Mesenchymal stem cell (in vitro differentiated cells and primary cell): ENCODE data around the gene CAMTA1.

ENCODE experiments used
- DNase-seq: peaks from one replicate; pipeline ENCODE4 v3.0.0-alpha.2; 2013
- H2AFZ ChIP-seq: one replicate; pipeline ENCODE4 v1.6.1; 2013; ENCODE audit warnings: low read depth, mild to moderate bottlenecking, control low read depth, inconsistent platforms, low read length, moderate library complexity
- H2AK5ac ChIP-seq: 2 replicates; pipeline ENCODE4 v1.6.1; 2013; ENCODE audit warnings: low read length, moderate library complexity, mild to moderate bottlenecking, inconsistent platforms; ENCODE audit not compliant: severe bottlenecking
- H2BK120ac ChIP-seq: one replicate; pipeline ENCODE4 v1.6.1; 2013; ENCODE audit warnings: low read depth, mild to moderate bottlenecking, inconsistent platforms, low read length, moderate library complexity
- H2BK12ac ChIP-seq, 2 experiments: one replicate each; pipeline ENCODE4 v1.6.1; 2013; ENCODE audit warnings: inconsistent platforms in 2 of 2, low read length in 2 of 2, mild to moderate bottlenecking in 2 of 2, moderate library complexity in 2 of 2, control low read depth in 1 of 2
- H2BK15ac ChIP-seq: one replicate; pipeline ENCODE4 v1.6.1; 2013; ENCODE audit warnings: mild to moderate bottlenecking, low read depth, inconsistent platforms; ENCODE audit not compliant: poor library complexity, severe bottlenecking
- H2BK5ac ChIP-seq: 2 replicates; pipeline ENCODE4 v1.6.1; 2013; ENCODE audit warnings: low read depth, mild to moderate bottlenecking, low read length, control low read depth, inconsistent platforms; ENCODE audit not compliant: poor library complexity, severe bottlenecking
- H3K14ac ChIP-seq, 2 experiments: one replicate each; pipeline ENCODE4 v1.6.1; 2013; ENCODE audit warnings: inconsistent platforms in 2 of 2, low read length in 2 of 2, control low read depth in 1 of 2, mild to moderate bottlenecking in 1 of 2, moderate library complexity in 1 of 2
- H3K18ac ChIP-seq, 2 experiments: one replicate each; pipeline ENCODE4 v1.6.1; 2013; ENCODE audit warnings: inconsistent platforms in 2 of 2, low read length in 2 of 2, control low read depth in 1 of 2, low read depth in 1 of 2, mild to moderate bottlenecking in 1 of 2
- H3K23ac ChIP-seq, 2 experiments: one replicate each; pipeline ENCODE4 v1.6.1; 2013; ENCODE audit warnings: inconsistent platforms in 2 of 2, low read length in 2 of 2, mild to moderate bottlenecking in 2 of 2, moderate library complexity in 2 of 2, control low read depth in 1 of 2
- H3K27ac ChIP-seq: 2 replicates; pipeline ENCODE4 v1.5.1; 2013; ENCODE audit warnings: mild to moderate bottlenecking, moderate library complexity, low read length, control low read depth, inconsistent platforms; ENCODE audit not compliant: poor library complexity, severe bottlenecking
- H3K27me3 ChIP-seq, 2 experiments: 2 replicates each; pipeline versions ENCODE4 v1.6.1 to v1.7.0; 2013; ENCODE audit warnings: low read length in 2 of 2, mild to moderate bottlenecking in 2 of 2, moderate library complexity in 2 of 2, control low read depth in 1 of 2, inconsistent platforms in 1 of 2; ENCODE audit not compliant: control insufficient read depth in 1 of 2, insufficient read depth in 1 of 2
- H3K36me3 ChIP-seq, 2 experiments: 2 replicates each; pipeline versions ENCODE4 v1.6.1 to v1.7.0; 2013; ENCODE audit warnings: low read length in 2 of 2, control low read depth in 1 of 2, inconsistent platforms in 1 of 2, low read depth in 1 of 2, mild to moderate bottlenecking in 1 of 2; ENCODE audit not compliant: insufficient read depth in 2 of 2, control insufficient read depth in 1 of 2
- H3K4ac ChIP-seq, 2 experiments: one replicate each; pipeline ENCODE4 v1.6.1; 2013; ENCODE audit warnings: inconsistent platforms in 2 of 2, low read length in 2 of 2, mild to moderate bottlenecking in 2 of 2, moderate library complexity in 2 of 2, control low read depth in 1 of 2, low read depth in 1 of 2
- H3K4me1 ChIP-seq: 2 replicates; pipeline ENCODE4 v1.6.1; 2013; ENCODE audit warnings: low read depth, low read length, control low read depth; ENCODE audit not compliant: control insufficient read depth, insufficient read depth
- H3K4me2 ChIP-seq: 2 replicates; pipeline ENCODE4 v1.6.1; 2013; ENCODE audit warnings: low read length, mild to moderate bottlenecking, inconsistent platforms; ENCODE audit not compliant: poor library complexity, severe bottlenecking
- H3K4me3 ChIP-seq, 2 experiments: 2 replicates each; pipeline versions ENCODE4 v1.5.1 to v1.7.0; 2013; ENCODE audit warnings: low read length in 2 of 2, mild to moderate bottlenecking in 2 of 2, control low read depth in 1 of 2, low read depth in 1 of 2; ENCODE audit not compliant: insufficient read depth in 1 of 2
- H3K79me1 ChIP-seq: replicated peaks from 2 replicates; pipeline ENCODE4 v1.6.1; 2013; ENCODE audit warnings: mild to moderate bottlenecking, control low read depth, low read length, inconsistent platforms; ENCODE audit not compliant: poor library complexity, severe bottlenecking
- H3K9ac ChIP-seq: 2 replicates; pipeline ENCODE4 v1.7.0; 2013; ENCODE audit warnings: mild to moderate bottlenecking, low read length, moderate library complexity
- H3K9me3 ChIP-seq: 2 replicates; pipeline ENCODE4 v1.7.0; 2013; ENCODE audit warnings: mild to moderate bottlenecking, low read length; ENCODE audit not compliant: control insufficient read depth
- H4K8ac ChIP-seq: one replicate; pipeline ENCODE4 v1.6.1; 2013; ENCODE audit warnings: inconsistent platforms, mild to moderate bottlenecking, low read length, moderate library complexity
- H4K91ac ChIP-seq: one replicate; pipeline ENCODE4 v1.6.1; 2013; ENCODE audit warnings: mild to moderate bottlenecking, low read length, inconsistent platforms
- WGBS: methylation state at CpG from one replicate; pipeline ENCODE4 v1.1.7; 2013; ENCODE audit warnings: mixed read lengths; 5-methylcytosine and 5-hydroxymethylcytosine counted together

The CAMTA1 gene

DNA sequence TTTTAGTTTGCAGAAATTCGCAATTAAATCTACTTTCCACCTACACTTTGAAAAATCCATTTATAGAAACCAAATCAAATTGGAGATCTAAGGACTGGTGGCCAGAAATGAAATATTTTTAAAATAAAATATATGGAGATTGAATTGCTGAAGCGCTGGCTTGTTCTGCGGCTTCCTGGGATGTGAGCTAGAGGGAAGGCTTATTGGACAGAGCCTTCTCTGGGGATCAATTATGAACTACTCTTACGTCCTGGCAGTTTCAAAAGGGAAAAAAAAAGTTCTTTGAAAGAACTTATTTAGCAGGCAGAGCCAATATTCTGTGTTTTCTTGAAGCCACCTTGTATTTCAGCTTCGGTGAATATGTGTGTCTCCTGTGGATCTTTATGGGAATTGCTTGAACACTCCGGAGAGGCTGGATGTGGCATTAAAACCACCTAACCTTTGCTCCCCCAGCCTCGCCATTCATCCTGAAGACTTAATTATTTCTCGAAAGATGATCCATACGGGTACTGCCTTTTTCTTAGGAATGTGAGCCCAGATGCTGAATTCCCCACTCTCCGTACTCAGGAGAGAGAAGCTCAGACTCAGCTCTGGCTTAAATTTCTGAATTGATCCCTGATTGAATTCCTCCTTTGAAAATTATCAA, 506.9 kb downstream of the CAMTA1 start:
- WGBS = 87% methylated on average over 9 of the region's 10 CpGs
- H2AK5ac ChIP-seq = peak overlapping the region; percentile 44
- H3K9ac ChIP-seq = peak overlapping the region; percentile 68
- H2AFZ ChIP-seq = no peak overlapping the region
- DNase-seq = no peak
- no peak overlapping the region for H2BK120ac ChIP-seq
- peak overlapping the region in 1 of 2 experiments; percentile 54 for H3K4me3 ChIP-seq
- H3K23ac ChIP-seq = no peak overlapping the region
- no peaks in the 10 kb centered on the region for H3K27me3 ChIP-seq
- no peak overlapping the region for H3K4ac ChIP-seq
- peaks cover 9% of the 10 kb centered on the region for H3K9me3 ChIP-seq
- H4K8ac ChIP-seq = no peak overlapping the region
- no peak overlapping the region for H2BK15ac ChIP-seq
- H3K79me1 ChIP-seq = peaks cover 1% of the 10 kb centered on the region
- H4K91ac ChIP-seq = no peak overlapping the region
- H2BK5ac ChIP-seq = no peak overlapping the region
- H3K27ac ChIP-seq = no peak overlapping the region
- H3K4me2 ChIP-seq = no peak overlapping the region
- peak overlapping the region in 1 of 2 experiments; percentile 24 for H3K18ac ChIP-seq
- peak overlapping the region in 1 of 2 experiments; percentile 24 for H2BK12ac ChIP-seq
- peaks cover 0 to 3% of the 10 kb centered on the region in 2 experiments for H3K36me3 ChIP-seq
- H3K14ac ChIP-seq = no peak overlapping the region
- peaks cover 11% of the 10 kb centered on the region for H3K4me1 ChIP-seq

DNA sequence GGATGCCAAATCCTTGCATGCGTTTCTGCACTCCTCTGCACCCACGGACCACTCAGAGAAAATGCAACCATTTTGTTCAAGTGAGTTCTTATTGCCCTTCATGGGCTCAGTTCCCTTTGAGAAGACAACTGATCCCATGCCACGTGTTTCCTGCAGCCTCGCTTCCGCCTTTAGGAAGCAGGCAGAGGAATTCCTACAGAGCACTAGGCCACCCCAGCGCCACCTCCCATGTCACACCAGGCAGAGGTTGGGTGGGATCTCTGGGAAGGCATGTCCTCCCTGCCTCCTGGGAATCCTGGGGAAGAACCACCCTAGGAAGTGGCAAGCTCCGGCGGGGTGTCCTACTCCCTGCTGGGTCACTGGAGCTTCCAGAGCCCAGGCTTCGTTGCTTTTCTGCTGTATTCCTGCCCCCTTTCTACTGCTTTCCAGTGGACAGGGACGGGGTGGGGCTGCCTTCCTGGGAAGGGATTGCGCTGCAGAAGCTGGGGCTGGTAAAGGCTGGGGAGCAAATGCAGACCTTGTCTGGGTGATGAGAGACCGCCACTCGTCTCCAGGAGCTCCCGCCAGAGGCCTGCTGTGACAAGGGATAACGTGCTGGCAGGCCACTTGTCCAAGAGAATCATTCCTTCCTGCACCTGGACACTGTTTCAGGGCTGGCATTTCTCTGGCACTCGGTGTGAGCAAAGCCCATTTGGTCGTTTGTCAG, 507.6 kb downstream of the CAMTA1 start:
- Histone ChIP-seq H3K18ac (peak overlapping the region in 1 of 2 experiments; percentile 50), H3K4me3 (no peak overlapping the region)

DNA sequence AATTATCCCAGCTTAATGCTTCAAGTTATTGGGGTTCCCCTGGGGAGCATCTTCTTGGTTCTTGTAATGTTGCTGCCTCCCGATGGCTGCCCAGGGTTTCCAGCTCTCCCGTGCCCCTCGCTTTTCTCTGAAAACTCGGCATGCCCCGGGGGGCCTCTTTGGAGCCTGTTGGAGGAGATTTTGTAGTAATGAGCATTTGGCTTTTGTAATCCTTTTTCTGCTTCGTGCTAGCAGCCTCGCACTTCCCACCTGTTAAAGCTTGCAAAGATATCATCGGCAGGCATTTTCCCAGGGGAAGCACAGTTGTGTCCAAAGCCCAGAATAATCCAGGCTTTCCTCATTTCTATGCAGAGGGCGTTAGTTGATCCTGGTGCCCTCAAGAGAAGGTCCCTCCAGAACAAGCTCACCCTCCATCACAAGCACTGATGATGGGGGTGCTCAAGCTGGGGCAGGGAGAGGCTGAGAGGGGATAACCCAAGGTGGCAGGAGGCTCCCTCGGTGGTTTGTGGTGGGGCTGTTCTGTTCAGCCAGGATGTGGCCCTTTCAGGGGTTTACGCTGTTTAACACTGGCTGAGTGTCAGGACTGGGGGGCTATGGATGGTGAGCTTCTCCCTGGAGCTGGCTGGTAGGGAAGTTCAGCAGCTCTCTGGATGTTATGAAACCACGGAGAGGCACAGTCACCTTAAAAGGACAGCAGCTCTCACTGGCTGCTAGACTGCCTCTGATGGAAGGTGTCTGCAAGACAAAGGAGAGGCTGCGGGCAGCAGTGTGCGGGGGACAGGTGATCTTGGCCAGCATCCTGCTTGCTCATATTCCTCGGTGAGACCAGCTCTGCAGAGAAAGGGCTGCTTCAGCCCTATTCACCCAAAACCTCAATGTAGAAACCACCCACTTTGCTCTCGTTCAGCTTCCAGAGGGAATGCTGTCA, 508.7 kb downstream of the CAMTA1 start:
- 91% methylated on average over 15 of the region's 16 CpGs for WGBS
- no peak overlapping the region for H3K23ac ChIP-seq
- H3K79me1 ChIP-seq = peaks cover 1% of the 10 kb centered on the region

More for the DNA sequence above, 507.6 kb downstream of the CAMTA1 start:
- Histone ChIP-seq H3K9me3 (peaks cover 9% of the 10 kb centered on the region), H3K4me2 (no peak overlapping the region), H2AK5ac (peak overlapping the region; percentile 67), H3K36me3 (peaks cover 0 to 3% of the 10 kb centered on the region in 2 experiments), H3K9ac (peak overlapping the region; percentile 68), H3K27ac (no peak overlapping the region), H2BK5ac (no peak overlapping the region), H2BK12ac (peak overlapping the region in 1 of 2 experiments; percentile 78), H3K4me1 (peaks cover 11% of the 10 kb centered on the region), H2BK120ac (no peak overlapping the region), H4K91ac (peak overlapping the region; percentile 74), H2AFZ (no peak overlapping the region), H3K14ac (peak overlapping the region in 1 of 2 experiments; percentile 96), H3K79me1 (peaks cover 1% of the 10 kb centered on the region), H4K8ac (no peak overlapping the region), H2BK15ac (peak overlapping the region; percentile 90), H3K4ac (no peak overlapping the region), H3K27me3 (no peaks in the 10 kb centered on the region), H3K23ac (no peak overlapping the region)
- no peak for DNase-seq
- WGBS = 92% methylated on average over 17 of the region's 17 CpGs

More for the DNA sequence above, 508.7 kb downstream of the CAMTA1 start:
- Histone ChIP-seq H3K4me1 (peaks cover 17% of the 10 kb centered on the region), H3K9me3 (peaks cover 9% of the 10 kb centered on the region), H2AK5ac (peak overlapping the region; percentile 63), H3K36me3 (peaks cover 0 to 3% of the 10 kb centered on the region in 2 experiments), H4K91ac (peak overlapping the region; percentile 9), H3K4ac (no peak overlapping the region), H4K8ac (no peak overlapping the region), H3K4me2 (no peak overlapping the region), H2BK15ac (no peak overlapping the region), H3K14ac (no peak overlapping the region), H2BK120ac (no peak overlapping the region), H2BK5ac (no peak overlapping the region), H3K4me3 (no peak overlapping the region), H3K27me3 (no peaks in the 10 kb centered on the region), H2BK12ac (peak overlapping the region; percentile 18 to 74), H3K27ac (no peak overlapping the region), H3K9ac (no peak overlapping the region), H3K18ac (peak overlapping the region in 1 of 2 experiments; percentile 9), H2AFZ (no peak overlapping the region)
- no peak for DNase-seq
